Mucosa of rectum (tissue), 2 donors: ENCODE measurements around the gene TNRC6C.

ENCODE experiments used
- H3K27ac ChIP-seq, 2 donors: one replicate each; pipeline ENCODE4 v1.7.0; 2013; ENCODE audit warnings: inconsistent platforms in 2 of 2, low read depth in 2 of 2, low read length in 2 of 2
- H3K27me3 ChIP-seq, 2 donors: one replicate each; pipeline ENCODE4 v1.7.0; 2013; ENCODE audit warnings: low read length in 2 of 2; ENCODE audit not compliant: control insufficient read depth in 2 of 2, insufficient read depth in 2 of 2
- H3K36me3 ChIP-seq, 2 donors: one replicate each; pipeline ENCODE4 v1.7.0; 2013; ENCODE audit warnings: low read length in 2 of 2; ENCODE audit not compliant: control insufficient read depth in 2 of 2, insufficient read depth in 2 of 2
- H3K4me1 ChIP-seq, 2 donors: one replicate each; pipeline ENCODE4 v1.7.0; 2013; ENCODE audit warnings: low read length in 2 of 2, mild to moderate bottlenecking in 1 of 2; ENCODE audit not compliant: control insufficient read depth in 2 of 2, insufficient read depth in 2 of 2
- H3K4me3 ChIP-seq, 2 donors: one replicate each; pipeline ENCODE4 v1.7.0; 2013; ENCODE audit warnings: low read length in 2 of 2
- H3K9ac ChIP-seq, 2 donors: one replicate each; pipeline ENCODE4 v1.7.0; 2013; ENCODE audit warnings: low read length in 2 of 2, low read depth in 1 of 2, mild to moderate bottlenecking in 1 of 2
- H3K9me3 ChIP-seq, 2 donors: one replicate each; pipeline ENCODE4 v1.7.0; 2013; ENCODE audit warnings: low read length in 2 of 2; ENCODE audit not compliant: control insufficient read depth in 2 of 2
- donor health status: healthy.
- donor health status: Normal muscosa, but diverticular disease.

Gene TNRC6C

GRCh38 chr17:77995146-77995852 lies 36.8 kb downstream of the TNRC6C start:
- H3K9ac ChIP-seq, result no peak overlapping the region
- H3K27me3 ChIP-seq, result no peaks in the 10 kb centered on the region
- H3K27ac ChIP-seq, result no peak overlapping the region
- H3K36me3 ChIP-seq, result no peaks in the 10 kb centered on the region
- no peaks in the 10 kb centered on the region for H3K9me3 ChIP-seq
- peaks cover 0 to 3% of the 10 kb centered on the region in 2 donors for H3K4me1 ChIP-seq
- H3K4me3 ChIP-seq, result no peak overlapping the region

DNA sequence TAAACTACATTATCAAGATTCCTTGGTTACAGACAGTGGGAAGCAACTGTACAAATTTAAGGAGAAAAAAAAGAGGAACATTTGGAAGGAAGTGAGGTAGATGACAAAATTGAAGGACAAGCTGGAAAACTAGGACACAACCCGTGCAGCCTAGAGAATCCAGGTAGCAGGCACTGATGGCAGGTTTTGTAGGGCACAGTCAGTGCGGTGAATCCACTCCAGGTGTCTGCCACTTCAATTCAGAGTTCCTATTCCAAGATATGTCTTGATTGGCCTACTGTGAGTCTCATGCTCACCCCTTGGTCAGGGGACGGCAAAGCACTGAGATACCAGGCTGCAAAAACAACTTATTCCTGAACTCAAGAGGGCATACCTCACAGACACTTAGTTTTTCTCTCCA lies 37.8 kb downstream of the TNRC6C start:
- H3K27ac ChIP-seq, result no peak overlapping the region
- no peaks in the 10 kb centered on the region for H3K9me3 ChIP-seq
- peaks cover 0 to 3% of the 10 kb centered on the region in 2 donors for H3K4me1 ChIP-seq
- no peak overlapping the region for H3K4me3 ChIP-seq
- no peaks in the 10 kb centered on the region for H3K27me3 ChIP-seq
- H3K36me3 ChIP-seq, result no peaks in the 10 kb centered on the region
- H3K9ac ChIP-seq, result no peak overlapping the region

DNA sequence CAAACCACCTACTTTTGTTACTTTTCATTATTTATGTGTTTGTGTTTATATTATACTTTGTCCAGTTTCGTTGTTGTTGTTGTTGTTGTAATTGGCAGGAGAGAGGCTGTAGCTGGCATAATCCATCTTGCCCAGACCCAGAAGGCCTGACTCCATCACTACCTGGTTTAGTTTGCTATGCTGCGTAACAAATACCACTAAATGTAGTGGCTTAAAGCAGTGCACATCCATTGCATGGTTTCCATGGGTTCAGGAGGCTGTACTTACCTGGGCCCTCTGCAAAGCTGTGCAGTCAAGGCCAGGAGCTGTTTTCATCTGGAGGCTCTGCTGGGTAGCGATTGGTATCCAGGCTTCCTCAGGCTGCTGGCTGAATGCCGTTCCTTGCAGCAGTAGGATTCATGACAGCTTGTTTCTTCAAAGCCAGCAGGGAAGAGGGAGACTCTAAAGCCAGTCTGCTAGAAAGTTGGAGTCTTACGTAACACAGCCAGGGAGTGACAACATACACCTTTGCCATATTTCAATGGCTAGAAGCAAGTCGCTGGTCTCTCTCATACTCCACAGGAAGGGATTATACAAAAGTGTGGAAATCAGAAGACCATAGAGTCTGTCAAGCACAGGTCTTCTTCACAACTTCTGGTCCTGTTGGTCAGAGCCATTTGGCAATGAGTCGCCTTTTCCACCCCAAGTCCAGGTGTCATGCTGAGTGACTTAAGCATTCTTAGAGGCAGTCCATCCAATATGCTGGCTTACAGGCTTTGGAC lies 41.1 kb downstream of the TNRC6C start:
- Histone ChIP-seq H3K9me3 (no peaks in the 10 kb centered on the region), H3K4me3 (no peak overlapping the region), H3K27ac (no peak overlapping the region), H3K9ac (no peak overlapping the region), H3K27me3 (no peaks in the 10 kb centered on the region), H3K4me1 (peaks cover 0 to 3% of the 10 kb centered on the region in 2 donors), H3K36me3 (no peaks in the 10 kb centered on the region)

- Histone ChIP-seq H3K27ac (no peak overlapping the region), H3K9me3 (no peaks in the 10 kb centered on the region), H3K4me1 (no peaks in the 10 kb centered on the region), H3K27me3 (no peaks in the 10 kb centered on the region), H3K36me3 (no peaks in the 10 kb centered on the region), H3K9ac (no peak overlapping the region), H3K4me3 (no peak overlapping the region)
Measured at GRCh38 chr17:78000341-78000740, 41.8 kb downstream of the TNRC6C start.

GRCh38 chr17:78001182-78001581 lies 42.7 kb downstream of the TNRC6C start:
- no peak overlapping the region for H3K9ac ChIP-seq
- H3K4me3 ChIP-seq, result no peak overlapping the region
- H3K4me1 ChIP-seq, result no peaks in the 10 kb centered on the region
- no peak overlapping the region for H3K27ac ChIP-seq
- no peaks in the 10 kb centered on the region for H3K36me3 ChIP-seq
- no peaks in the 10 kb centered on the region for H3K9me3 ChIP-seq
- H3K27me3 ChIP-seq, result no peaks in the 10 kb centered on the region

- H3K27ac ChIP-seq, result no peak overlapping the region
Measured at GRCh38 chr17:78001612-78002011, 43.1 kb downstream of the TNRC6C start.

GRCh38 chr17:78002166-78002565 lies 43.7 kb downstream of the TNRC6C start:
- Histone ChIP-seq H3K27me3 (no peaks in the 10 kb centered on the region), H3K27ac (no peak overlapping the region), H3K9ac (no peak overlapping the region), H3K9me3 (no peaks in the 10 kb centered on the region), H3K36me3 (no peaks in the 10 kb centered on the region), H3K4me3 (no peak overlapping the region), H3K4me1 (no peaks in the 10 kb centered on the region)

More at GRCh38 chr17:78001612-78002011, 43.1 kb downstream of the TNRC6C start:
- H3K9me3 ChIP-seq, result no peaks in the 10 kb centered on the region
- no peaks in the 10 kb centered on the region for H3K36me3 ChIP-seq
- no peaks in the 10 kb centered on the region for H3K27me3 ChIP-seq
- H3K4me1 ChIP-seq, result no peaks in the 10 kb centered on the region
- H3K4me3 ChIP-seq, result no peak overlapping the region
- no peak overlapping the region for H3K9ac ChIP-seq

DNA sequence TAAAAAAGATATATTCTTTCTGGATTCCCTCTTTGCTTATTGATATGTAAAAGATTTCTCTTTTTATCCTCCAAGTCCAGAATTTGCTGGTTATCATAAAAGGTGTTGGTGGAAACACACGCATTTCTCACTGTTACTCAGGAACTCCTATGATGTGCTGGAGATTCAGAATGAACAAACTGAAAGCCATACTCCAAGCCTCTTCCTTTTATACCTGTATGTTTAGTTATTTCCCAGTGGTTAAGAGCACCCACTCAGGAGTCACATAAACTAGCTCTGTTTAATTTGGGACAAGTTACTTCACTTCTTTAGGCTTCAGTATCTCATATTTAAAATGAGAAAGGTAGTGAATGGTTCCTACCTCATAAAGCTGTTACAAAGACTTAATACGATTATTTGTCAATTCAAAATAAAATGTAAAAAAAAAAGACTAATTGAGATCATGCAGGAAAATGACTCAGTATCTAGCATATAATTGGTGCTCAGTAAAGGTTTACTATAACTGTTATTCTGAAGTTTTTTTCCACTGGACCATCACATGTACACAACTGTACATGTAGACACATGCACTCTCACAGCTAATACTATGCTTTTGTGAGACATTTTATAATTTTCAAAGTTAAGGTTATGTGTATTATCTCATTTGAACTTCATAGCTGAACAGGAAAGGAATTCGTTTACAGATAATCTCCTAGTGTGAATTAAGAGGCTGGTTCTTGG lies 47.1 kb downstream of the TNRC6C start:
- Histone ChIP-seq H3K36me3 (no peaks in the 10 kb centered on the region), H3K27ac (no peak overlapping the region), H3K9me3 (no peaks in the 10 kb centered on the region), H3K27me3 (no peaks in the 10 kb centered on the region), H3K4me3 (no peak overlapping the region), H3K4me1 (no peaks in the 10 kb centered on the region), H3K9ac (no peak overlapping the region)

GRCh38 chr17:78006338-78006737 lies 47.8 kb downstream of the TNRC6C start:
- H3K27me3 ChIP-seq, result no peaks in the 10 kb centered on the region
- H3K9me3 ChIP-seq, result no peaks in the 10 kb centered on the region
- H3K36me3 ChIP-seq, result no peaks in the 10 kb centered on the region
- no peak overlapping the region for H3K27ac ChIP-seq
- no peaks in the 10 kb centered on the region for H3K4me1 ChIP-seq
- H3K4me3 ChIP-seq, result no peak overlapping the region
- no peak overlapping the region for H3K9ac ChIP-seq

- Histone ChIP-seq H3K27me3 (no peaks in the 10 kb centered on the region), H3K9ac (no peak overlapping the region), H3K4me1 (peaks cover 0 to 3% of the 10 kb centered on the region in 2 donors), H3K27ac (no peak overlapping the region), H3K36me3 (peaks cover 0 to 3% of the 10 kb centered on the region in 2 donors), H3K4me3 (no peak overlapping the region), H3K9me3 (no peaks in the 10 kb centered on the region)
Measured at GRCh38 chr17:78007647-78008046, 49.1 kb downstream of the TNRC6C start.
